ENCODE results near the gene CTNNBIP1.

Gene CTNNBIP1

GRCh38 chr1:9874959-9875635 is 35.0 kb downstream of the CTNNBIP1 start:
- DNase-seq, result peak; percentile 72

- DNase-seq, result no peak
Measured at GRCh38 chr1:9874412-9874811, 35.7 kb downstream of the CTNNBIP1 start.

- DNase-seq, result no peak
Measured at GRCh38 chr1:9873992-9874391, 36.1 kb downstream of the CTNNBIP1 start.

GRCh38 chr1:9873385-9873784 is 36.7 kb downstream of the CTNNBIP1 start:
- DNase-seq, result no peak

GRCh38 chr1:9872430-9873165 is 37.5 kb downstream of the CTNNBIP1 start:
- DNase-seq, result no peak

- DNase-seq, result no peak
Measured at GRCh38 chr1:9871707-9872425, 38.2 kb downstream of the CTNNBIP1 start.

GRCh38 chr1:9871021-9871420 is 39.0 kb downstream of the CTNNBIP1 start:
- no peak for DNase-seq

GRCh38 chr1:9870572-9870971 is 39.5 kb downstream of the CTNNBIP1 start:
- no peak for DNase-seq

- DNase-seq, result no peak
Measured at GRCh38 chr1:9869831-9870251, 40.2 kb downstream of the CTNNBIP1 start.

- DNase-seq, result no peak
Measured at GRCh38 chr1:9868244-9868590, 41.9 kb downstream of the CTNNBIP1 start.

- peak; percentile 70 for DNase-seq
Measured at GRCh38 chr1:9867408-9868243, 42.4 kb downstream of the CTNNBIP1 start.

- no peak for DNase-seq
Measured at GRCh38 chr1:9866836-9867235, 43.2 kb downstream of the CTNNBIP1 start.

- DNase-seq, result no peak
Measured at GRCh38 chr1:9865724-9866123, 44.3 kb downstream of the CTNNBIP1 start.

GRCh38 chr1:9863371-9863770 is 46.7 kb downstream of the CTNNBIP1 start:
- DNase-seq, result no peak

- no peak for DNase-seq
Measured at GRCh38 chr1:9861360-9861759, 48.7 kb downstream of the CTNNBIP1 start.

- DNase-seq, result no peak
Measured at GRCh38 chr1:9860887-9861286, 49.2 kb downstream of the CTNNBIP1 start.

GRCh38 chr1:9859281-9860014 is 50.6 kb downstream of the CTNNBIP1 start:
- no peak for DNase-seq

GRCh38 chr1:9858293-9859035 is 51.6 kb downstream of the CTNNBIP1 start:
- DNase-seq, result no peak

- DNase-seq, result no peak
Measured at GRCh38 chr1:9855186-9855585, 54.9 kb downstream of the CTNNBIP1 start.

- DNase-seq, result no peak
Measured at GRCh38 chr1:9853249-9853595, 56.8 kb downstream of the CTNNBIP1 start.

- no peak for DNase-seq
Measured at GRCh38 chr1:9852410-9853248, 57.4 kb downstream of the CTNNBIP1 start.
